IMR-90 (cell line): ENCODE measurements around the gene AVPI1. TPM values are rescaled to one million over a fixed set of nuclear protein-coding genes. Genes with fewer than 3 reads are reported as not detected.

Experiments used
- ATAC-seq: fragments of 200-7000 bp; cut with Tn5 transposase; 2 replicates; pipeline ENCODE4 v1.9.1; 2020; ENCODE audit warnings: low read depth, mild to moderate bottlenecking, moderate library complexity
- BruUV-seq: library from RNA; stranded (reverse); fragments of 400-500 nt; replicated peaks from 2 replicates; lab custom pipeline; 2021; lab: Mats Ljungman, UMichigan
- CTCF ChIA-PET: fragments of 300-600 bp; formaldehyde crosslinking; extraction: SDS; loops from one replicate; lab custom pipeline; 2021; ENCODE audit warnings: antibody characterized with exemption; lab: Yijun Ruan, JAX
- POLR2A ChIA-PET: fragments of 300-600 bp; sonication (Branson Sonifier 250); formaldehyde crosslinking; loops from one replicate; lab custom pipeline; 2022; ENCODE audit warnings: antibody characterized with exemption; ENCODE audit not compliant: unreplicated experiment; lab: Charles Lee
- DNase-seq: peaks from one replicate; pipeline ENCODE4 v3.0.0; 2013
- H2AFZ ChIP-seq: replicated peaks from 2 replicates; pipeline ENCODE3; 2013; ENCODE audit warnings: low read length, mild to moderate bottlenecking; ENCODE audit not compliant: poor library complexity
- H2AK5ac ChIP-seq: 2 replicates; pipeline ENCODE4 v1.6.1; 2013; ENCODE audit warnings: low read depth, low read length, inconsistent platforms
- H2AK9ac ChIP-seq: replicated peaks from 2 replicates; pipeline ENCODE3; 2013; ENCODE audit warnings: mild to moderate bottlenecking, low read depth, low read length, moderate library complexity; ENCODE audit not compliant: poor library complexity
- H2BK120ac ChIP-seq: 2 replicates; pipeline ENCODE4 v1.6.1; 2013; ENCODE audit warnings: low read depth, low read length, inconsistent platforms
- H2BK15ac ChIP-seq: 3 replicates; pipeline ENCODE4 v1.6.1; 2013; ENCODE audit warnings: low read depth, low read length, inconsistent platforms
- H2BK20ac ChIP-seq: 2 replicates; pipeline ENCODE4 v1.6.1; 2013; ENCODE audit warnings: low read depth, mild to moderate bottlenecking, inconsistent platforms, low read length, moderate library complexity
- H2BK5ac ChIP-seq: 2 replicates; pipeline ENCODE4 v1.6.1; 2013; ENCODE audit warnings: mild to moderate bottlenecking, low read depth, low read length, inconsistent platforms; ENCODE audit not compliant: poor library complexity, severe bottlenecking
- H3K14ac ChIP-seq: replicated peaks from 2 replicates; pipeline ENCODE4 v1.6.1; 2013; ENCODE audit warnings: low read depth, low read length, inconsistent platforms
- H3K18ac ChIP-seq: 2 replicates; pipeline ENCODE4 v1.6.1; 2013; ENCODE audit warnings: low read depth, low read length, control low read depth
- H3K23ac ChIP-seq: 2 replicates; pipeline ENCODE4 v1.6.1; 2013; ENCODE audit warnings: low read depth, low read length, inconsistent platforms
- H3K27ac ChIP-seq: 2 replicates; pipeline ENCODE4 v1.5.1; 2013; ENCODE audit warnings: mild to moderate bottlenecking, control low read depth, low read length; ENCODE audit not compliant: insufficient read depth
- H3K27me3 ChIP-seq: 2 replicates; pipeline ENCODE4 v1.6.1; 2013; ENCODE audit warnings: low read length; ENCODE audit not compliant: control insufficient read depth, insufficient read depth
- H3K36me3 ChIP-seq: 2 replicates; pipeline ENCODE4 v1.6.1; 2013; ENCODE audit warnings: low read length, mixed read lengths; ENCODE audit not compliant: control insufficient read depth, insufficient read depth
- H3K4ac ChIP-seq: 2 replicates; pipeline ENCODE4 v1.6.1; 2013; ENCODE audit warnings: low read depth, low read length, inconsistent platforms
- H3K4me1 ChIP-seq: 2 replicates; pipeline ENCODE4 v1.6.1; 2013; ENCODE audit warnings: low read length, mixed read lengths; ENCODE audit not compliant: control insufficient read depth, insufficient read depth
- H3K4me2 ChIP-seq: 2 replicates; pipeline ENCODE4 v1.6.1; 2013; ENCODE audit warnings: low read depth, mild to moderate bottlenecking, control low read depth, low read length, moderate library complexity
- H3K4me3 ChIP-seq: 2 replicates; pipeline ENCODE4 v1.5.1; 2013; ENCODE audit warnings: low read depth, mild to moderate bottlenecking, control low read depth, low read length, moderate library complexity; ENCODE audit not compliant: insufficient read depth
- H3K56ac ChIP-seq: 2 replicates; pipeline ENCODE4 v1.6.1; 2013; ENCODE audit warnings: low read length, inconsistent platforms; ENCODE audit not compliant: insufficient read depth; ENCODE audit errors: extremely low read depth
- H3K79me1 ChIP-seq, 2 experiments: 2 replicates each; pipeline ENCODE4 v1.6.1; 2013; ENCODE audit warnings: low read length in 2 of 2, inconsistent platforms in 1 of 2, low read depth in 1 of 2
- H3K9ac ChIP-seq: 2 replicates; pipeline ENCODE4 v1.6.1; 2013; ENCODE audit warnings: low read depth, low read length, control low read depth
- H3K9me1 ChIP-seq: 2 replicates; pipeline ENCODE4 v1.6.1; 2013; ENCODE audit warnings: low read length, inconsistent platforms; ENCODE audit not compliant: insufficient read depth
- H3K9me3 ChIP-seq: 2 replicates; pipeline ENCODE4 v1.6.1; 2013; ENCODE audit warnings: low read length; ENCODE audit not compliant: control insufficient read depth, insufficient read depth
- H4K20me1 ChIP-seq: 2 replicates; pipeline ENCODE4 v1.6.1; 2013; ENCODE audit warnings: low read length, inconsistent platforms; ENCODE audit not compliant: insufficient read depth
- H4K5ac ChIP-seq: 2 replicates; pipeline ENCODE4 v1.6.1; 2013; ENCODE audit warnings: mild to moderate bottlenecking, low read depth, low read length, control low read depth
- H4K8ac ChIP-seq, 2 experiments: 2 replicates each; pipeline ENCODE4 v1.6.1; 2013; ENCODE audit warnings: low read depth in 2 of 2, low read length in 2 of 2, control low read depth in 1 of 2, inconsistent platforms in 1 of 2
- H4K91ac ChIP-seq: 2 replicates; pipeline ENCODE4 v1.6.1; 2013; ENCODE audit warnings: low read depth, low read length, inconsistent platforms; ENCODE audit not compliant: insufficient read depth
- BHLHE40 ChIP-seq: fragments of 150-350 bp; IDR thresholded peaks from 2 replicates; pipeline ENCODE4 v1.6.1; 2016; ENCODE audit warnings: mild to moderate bottlenecking, low read depth, low read length
- CEBPB ChIP-seq: IDR thresholded peaks from 2 replicates; pipeline ENCODE4 v1.6.1; 2012; ENCODE audit warnings: low read depth, low read length, improper control_type of control experiment
- CHD1 ChIP-seq: IDR thresholded peaks from 2 replicates; pipeline ENCODE4 v1.6.1; 2012; ENCODE audit warnings: low read depth, low read length, improper control_type of control experiment
- CTCF ChIP-seq: conservative IDR thresholded peaks from 2 replicates; pipeline ENCODE4 v1.5.1; 2012; ENCODE audit warnings: mild to moderate bottlenecking, low read depth, low read length, improper control_type of control experiment
- FOS ChIP-seq: fragments of 150-350 bp; IDR thresholded peaks from 2 replicates; pipeline ENCODE4 v1.6.1; 2016; ENCODE audit warnings: low read depth, low read length
- MAFK ChIP-seq: IDR thresholded peaks from 2 replicates; pipeline ENCODE4 v1.6.1; 2012; ENCODE audit warnings: low read depth, low read length, improper control_type of control experiment
- MAZ ChIP-seq: IDR thresholded peaks from 2 replicates; pipeline ENCODE4 v1.6.1; 2012; ENCODE audit warnings: low read depth, mild to moderate bottlenecking, low read length, improper control_type of control experiment, moderate library complexity, borderline replicate concordance
- MXI1 ChIP-seq: IDR thresholded peaks from 2 replicates; pipeline ENCODE4 v1.6.1; 2012; ENCODE audit warnings: low read depth, mild to moderate bottlenecking, low read length, moderate library complexity, borderline replicate concordance
- NFE2L2 ChIP-seq: fragments of 150-350 bp; IDR thresholded peaks from 2 replicates; pipeline ENCODE4 v1.6.1; 2016; ENCODE audit warnings: low read depth, mild to moderate bottlenecking, low read length
- POLR2A ChIP-seq: IDR thresholded peaks from 2 replicates; pipeline ENCODE4 v1.6.1; 2012; ENCODE audit warnings: mild to moderate bottlenecking, low read depth, low read length
- RAD21 ChIP-seq: IDR thresholded peaks from 2 replicates; pipeline ENCODE4 v1.6.1; 2012; ENCODE audit warnings: low read length, improper control_type of control experiment
- RCOR1 ChIP-seq: IDR thresholded peaks from 2 replicates; pipeline ENCODE4 v1.6.1; 2012; ENCODE audit warnings: mild to moderate bottlenecking, low read length, improper control_type of control experiment; ENCODE audit not compliant: insufficient replicate concordance
- RFX5 ChIP-seq: IDR thresholded peaks from 2 replicates; pipeline ENCODE4 v1.8.0; 2012; ENCODE audit warnings: low read depth, mild to moderate bottlenecking, low read length, moderate library complexity
- SMC3 ChIP-seq: fragments of 150-350 bp; IDR thresholded peaks from 2 replicates; pipeline ENCODE4 v1.6.1; 2016; ENCODE audit warnings: low read depth, mild to moderate bottlenecking, antibody characterized with exemption, low read length, moderate library complexity
- WGBS, 2 experiments: methylation state at CpG; one replicate each; pipeline versions ENCODE4 v1.1.5 to v1.1.7; 2013; ENCODE audit warnings: missing lambda C conversion rate in 2 of 2; ENCODE audit not compliant: insufficient read length in 1 of 2; ENCODE audit errors: extremely low coverage in 2 of 2; 5-methylcytosine and 5-hydroxymethylcytosine counted together
- dilution Hi-C: fragments of 300-500 bp; cut with HindIII; formaldehyde crosslinking; loops from one replicate; pipeline ENCODE4 v1.14.3; 2018; ENCODE audit warnings: low sequenced_read_pairs; ENCODE audit not compliant: unreplicated experiment
- in situ Hi-C: fragments of 300-500 bp; cut with MboI; formaldehyde crosslinking; loops from 3 replicates; pipeline ENCODE4 v1.14.3; 2019; ENCODE audit warnings: low sequenced_read_pairs, inconsistent platforms, mixed read lengths
- intact Hi-C: fragments of 100-400 bp; cut with micrococcal nuclease; formaldehyde crosslinking; loops from 2 replicates; pipeline ENCODE4 v1.10.0; 2022
- polyA plus RNA-seq, 3 experiments: library from polyadenylated mRNA; depleted of rRNA; stranded (reverse); fragments of >200 nt; gene quantifications; 2 replicates each; pipeline ENCODE4 v1.2.3, GENCODE V29; 2012; ENCODE audit warnings: low replicate concordance in 1 of 3
- total RNA-seq: library from RNA; depleted of rRNA; stranded (reverse); fragments of >200 nt; gene quantifications from 2 replicates; pipeline ENCODE4 v1.2.3, GENCODE V29; 2012
- TF ChIP-seq, protein P1 (sequence below): fragments of 150-350 bp; IDR thresholded peaks from 2 replicates; pipeline ENCODE4 v1.6.1; 2017; ENCODE audit warnings: mild to moderate bottlenecking, antibody characterized with exemption, low read length, low read depth
- TF ChIP-seq, protein P2 (sequence below): fragments of 150-350 bp; IDR thresholded peaks from 2 replicates; pipeline ENCODE4 v1.6.1; 2016; ENCODE audit warnings: low read depth, mild to moderate bottlenecking, low read length, moderate library complexity, borderline replicate concordance

The AVPI1 gene
- total and polyA plus RNA-seq, 2 of the 4 experiments (the other 2 are of a cell fraction) = 26.7 to 29.8 TPM

DNA sequence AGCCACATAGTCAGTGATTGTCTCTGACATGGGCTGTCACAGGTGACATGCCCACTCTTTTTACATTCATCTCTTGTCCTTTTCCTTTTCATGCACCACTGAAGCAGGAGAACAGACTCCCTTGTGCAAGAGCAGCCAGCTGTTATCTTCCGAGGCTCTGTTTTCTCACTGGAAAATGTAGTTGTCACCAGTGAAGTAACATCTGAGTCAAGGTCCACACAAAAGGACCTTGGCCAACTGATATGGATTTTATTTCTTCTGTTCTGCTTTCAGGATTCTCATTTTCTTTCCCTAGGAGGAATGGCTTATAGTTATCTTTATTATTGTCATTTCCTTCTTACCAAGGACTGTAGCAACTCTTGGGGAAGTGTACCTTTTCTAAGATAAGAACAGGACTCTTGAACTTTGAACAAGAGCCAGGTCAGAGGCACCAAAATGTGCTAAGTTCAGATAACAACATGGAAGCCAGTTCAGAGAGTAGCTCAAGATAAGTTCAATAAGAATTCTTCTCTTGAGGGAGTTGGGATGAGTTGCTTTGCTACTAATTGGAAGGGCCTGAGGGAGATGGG lies 22.7 kb downstream of the AVPI1 start:
- TF ChIP-seq BHLHE40 (no peak), RCOR1 (no peak), CEBPB (no peak), MAFK (no peak), FOS (no peak), MXI1 (no peak), RFX5 (no peak), NFE2L2 (no peak), SMC3 (no peak), RAD21 (no peak), CHD1 (no peak), MAZ (no peak), POLR2A (no peak), CTCF (no peak)
- TF ChIP-seq, protein P1, sequence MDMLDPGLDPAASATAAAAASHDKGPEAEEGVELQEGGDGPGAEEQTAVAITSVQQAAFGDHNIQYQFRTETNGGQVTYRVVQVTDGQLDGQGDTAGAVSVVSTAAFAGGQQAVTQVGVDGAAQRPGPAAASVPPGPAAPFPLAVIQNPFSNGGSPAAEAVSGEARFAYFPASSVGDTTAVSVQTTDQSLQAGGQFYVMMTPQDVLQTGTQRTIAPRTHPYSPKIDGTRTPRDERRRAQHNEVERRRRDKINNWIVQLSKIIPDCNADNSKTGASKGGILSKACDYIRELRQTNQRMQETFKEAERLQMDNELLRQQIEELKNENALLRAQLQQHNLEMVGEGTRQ = no peak
- TF ChIP-seq, protein P2, sequence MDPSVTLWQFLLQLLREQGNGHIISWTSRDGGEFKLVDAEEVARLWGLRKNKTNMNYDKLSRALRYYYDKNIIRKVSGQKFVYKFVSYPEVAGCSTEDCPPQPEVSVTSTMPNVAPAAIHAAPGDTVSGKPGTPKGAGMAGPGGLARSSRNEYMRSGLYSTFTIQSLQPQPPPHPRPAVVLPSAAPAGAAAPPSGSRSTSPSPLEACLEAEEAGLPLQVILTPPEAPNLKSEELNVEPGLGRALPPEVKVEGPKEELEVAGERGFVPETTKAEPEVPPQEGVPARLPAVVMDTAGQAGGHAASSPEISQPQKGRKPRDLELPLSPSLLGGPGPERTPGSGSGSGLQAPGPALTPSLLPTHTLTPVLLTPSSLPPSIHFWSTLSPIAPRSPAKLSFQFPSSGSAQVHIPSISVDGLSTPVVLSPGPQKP = no peak
- Histone ChIP-seq H3K9ac (no peak overlapping the region), H2BK20ac (no peak overlapping the region), H4K20me1 (no peaks in the 10 kb centered on the region), H4K91ac (no peak overlapping the region), H3K27me3 (no peaks in the 10 kb centered on the region), H2AFZ (no peak overlapping the region), H3K56ac (no peak overlapping the region), H3K4me1 (no peaks in the 10 kb centered on the region; the same call in 1 of the 2 replicates), H2BK15ac (no peak overlapping the region), H3K79me1 (peaks cover 6 to 14% of the 10 kb centered on the region in 2 experiments), H3K4me2 (no peak overlapping the region), H3K4me3 (no peak overlapping the region), H3K23ac (no peak overlapping the region), H2AK5ac (no peak overlapping the region), H3K18ac (no peak overlapping the region), H3K27ac (no peak overlapping the region), H2BK120ac (no peak overlapping the region), H3K4ac (no peak overlapping the region), H3K9me1 (no peaks in the 10 kb centered on the region), H3K9me3 (no peaks in the 10 kb centered on the region), H3K36me3 (peaks cover 42% of the 10 kb centered on the region), H3K14ac (no peak overlapping the region), H4K8ac (no peak overlapping the region), H2AK9ac (no peak overlapping the region), H4K5ac (no peak overlapping the region), H2BK5ac (no peak overlapping the region)
- dilution Hi-C loops = no loop called here
- intact Hi-C loops = no loop called here
- CTCF ChIA-PET = interaction anchor here (0.7 kb wide), 1 partner anchor 66 kb away, joined by 6 read pairs; no protein-coding TSS in a partner anchor
- POLR2A ChIA-PET = no interaction called here
- no CpG with 5 or more reads among the region's 1 CpG for WGBS, 2 experiments
- no peak for DNase-seq
- no peak for ATAC-seq
- in situ Hi-C loops = no loop called here
- BruUV-seq = no TSS peak
